Osteoblast (primary cell): Measurements from ENCODE around the gene STARD9. TPM values are rescaled to one million over a fixed set of nuclear protein-coding genes. Genes with fewer than 3 reads are reported as not detected.
A peak's percentile ranks its signal among the peaks of the same experiment; 100 is the strongest.

ENCODE experiments used
- DNase-seq: peaks from one replicate; pipeline ENCODE4 v3.0.0; 2011; ENCODE audit warnings: low spot score, mixed read lengths; ENCODE audit not compliant: insufficient read length; ENCODE audit errors: missing footprints
- H2AFZ ChIP-seq: 2 replicates; pipeline ENCODE4 v1.6.0; 2011; ENCODE audit warnings: mild to moderate bottlenecking, low read length
- H3K27ac ChIP-seq: 2 replicates; pipeline ENCODE4 v1.5.1; 2011; ENCODE audit warnings: mild to moderate bottlenecking, low read depth, low read length, moderate library complexity
- H3K27me3 ChIP-seq: 2 replicates; pipeline ENCODE4 v1.6.0; 2012; ENCODE audit warnings: mild to moderate bottlenecking, control low read depth, inconsistent platforms, low read length, moderate library complexity; ENCODE audit not compliant: insufficient read depth
- H3K36me3 ChIP-seq: 2 replicates; pipeline ENCODE4 v1.5.1; 2011; ENCODE audit warnings: mild to moderate bottlenecking, low read length, control low read depth, moderate library complexity; ENCODE audit not compliant: insufficient read depth
- H3K4me1 ChIP-seq: 2 replicates; pipeline ENCODE4 v1.5.1; 2011; ENCODE audit warnings: mild to moderate bottlenecking, low read length, control low read depth, moderate library complexity; ENCODE audit not compliant: insufficient read depth
- H3K4me2 ChIP-seq: 2 replicates; pipeline ENCODE4 v1.6.0; 2011; ENCODE audit warnings: mild to moderate bottlenecking, low read length; ENCODE audit not compliant: insufficient read depth
- H3K4me3 ChIP-seq: fragments of 200-600 bp; sonication (generic); 3 replicates; pipeline ENCODE4 v1.5.1; 2012; ENCODE audit warnings: mild to moderate bottlenecking, low read length, inconsistent platforms; ENCODE audit not compliant: insufficient read depth
- H3K79me2 ChIP-seq: 2 replicates; pipeline ENCODE4 v1.6.0; 2012; ENCODE audit warnings: mild to moderate bottlenecking, low read length, control low read depth, inconsistent platforms; ENCODE audit not compliant: insufficient read depth
- H3K9me3 ChIP-seq: 2 replicates; pipeline ENCODE4 v1.5.1; 2011; ENCODE audit warnings: low read depth, low read length, control low read depth
- H4K20me1 ChIP-seq: 2 replicates; pipeline ENCODE4 v1.6.0; 2012; ENCODE audit warnings: mild to moderate bottlenecking, low read length, control low read depth; ENCODE audit not compliant: insufficient read depth
- total RNA-seq: library from RNA; depleted of rRNA; stranded (reverse); fragments of >200 nt; gene quantifications from 2 replicates; pipeline ENCODE4 v1.2.3, GENCODE V29; 2012
- TF ChIP-seq, protein P1 (sequence below): IDR thresholded peaks from 2 replicates; pipeline ENCODE4 v1.5.1; 2011; ENCODE audit warnings: mild to moderate bottlenecking, low read depth, low read length, moderate library complexity; ENCODE audit errors: extremely low read depth

Gene STARD9
- total RNA-seq, 1 donor, result 9.4 TPM

GRCh38 chr15:42725331-42725903 lies 150.0 kb downstream of the STARD9 start:
- Histone ChIP-seq H3K36me3 (peaks cover 52% of the 10 kb centered on the region), H4K20me1 (no peaks in the 10 kb centered on the region), H3K9me3 (no peaks in the 10 kb centered on the region), H3K4me1 (no peaks in the 10 kb centered on the region), H3K27ac (no peak overlapping the region), H3K4me2 (no peak overlapping the region), H3K4me3 (no peak overlapping the region), H3K27me3 (no peaks in the 10 kb centered on the region), H2AFZ (no peak overlapping the region), H3K79me2 (no peaks in the 10 kb centered on the region)
- DNase-seq, result peak; percentile 51
- TF ChIP-seq, protein P1, sequence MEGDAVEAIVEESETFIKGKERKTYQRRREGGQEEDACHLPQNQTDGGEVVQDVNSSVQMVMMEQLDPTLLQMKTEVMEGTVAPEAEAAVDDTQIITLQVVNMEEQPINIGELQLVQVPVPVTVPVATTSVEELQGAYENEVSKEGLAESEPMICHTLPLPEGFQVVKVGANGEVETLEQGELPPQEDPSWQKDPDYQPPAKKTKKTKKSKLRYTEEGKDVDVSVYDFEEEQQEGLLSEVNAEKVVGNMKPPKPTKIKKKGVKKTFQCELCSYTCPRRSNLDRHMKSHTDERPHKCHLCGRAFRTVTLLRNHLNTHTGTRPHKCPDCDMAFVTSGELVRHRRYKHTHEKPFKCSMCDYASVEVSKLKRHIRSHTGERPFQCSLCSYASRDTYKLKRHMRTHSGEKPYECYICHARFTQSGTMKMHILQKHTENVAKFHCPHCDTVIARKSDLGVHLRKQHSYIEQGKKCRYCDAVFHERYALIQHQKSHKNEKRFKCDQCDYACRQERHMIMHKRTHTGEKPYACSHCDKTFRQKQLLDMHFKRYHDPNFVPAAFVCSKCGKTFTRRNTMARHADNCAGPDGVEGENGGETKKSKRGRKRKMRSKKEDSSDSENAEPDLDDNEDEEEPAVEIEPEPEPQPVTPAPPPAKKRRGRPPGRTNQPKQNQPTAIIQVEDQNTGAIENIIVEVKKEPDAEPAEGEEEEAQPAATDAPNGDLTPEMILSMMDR, result no peak

DNA sequence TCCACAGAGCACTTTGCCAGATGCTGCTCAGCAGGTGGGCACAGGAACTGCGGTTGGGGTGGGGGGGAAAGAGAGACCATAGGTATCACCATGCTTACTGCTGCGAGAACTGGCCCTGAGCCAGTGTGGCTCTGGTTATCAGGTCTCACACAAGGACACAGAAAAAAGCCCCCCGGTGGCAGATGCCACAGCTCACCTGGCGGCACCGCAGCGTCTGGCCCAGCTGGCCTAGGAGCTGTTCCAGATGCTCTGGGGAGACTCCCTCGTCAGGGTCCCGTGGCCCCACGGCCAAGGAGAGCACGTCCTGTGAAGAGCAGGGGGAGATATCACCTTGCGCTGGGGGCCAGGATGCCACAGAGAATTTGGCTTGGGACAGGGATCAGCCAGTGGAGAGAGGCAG lies 150.7 kb downstream of the STARD9 start:
- no peaks in the 10 kb centered on the region for H3K27me3 ChIP-seq
- TF ChIP-seq, protein P1, result no peak
- peaks cover 59% of the 10 kb centered on the region for H3K36me3 ChIP-seq
- H3K27ac ChIP-seq, result no peak overlapping the region
- no peak overlapping the region for H3K4me3 ChIP-seq
- no peak overlapping the region for H2AFZ ChIP-seq
- peaks cover 3% of the 10 kb centered on the region for H4K20me1 ChIP-seq
- no peak overlapping the region for H3K4me2 ChIP-seq
- no peaks in the 10 kb centered on the region for H3K4me1 ChIP-seq
- DNase-seq, result peak; percentile 37
- H3K9me3 ChIP-seq, result no peaks in the 10 kb centered on the region
- no peaks in the 10 kb centered on the region for H3K79me2 ChIP-seq

- H3K9me3 ChIP-seq, result no peaks in the 10 kb centered on the region
- no peaks in the 10 kb centered on the region for H3K27me3 ChIP-seq
- H2AFZ ChIP-seq, result no peak overlapping the region
- no peak overlapping the region for H3K27ac ChIP-seq
- H3K79me2 ChIP-seq, result no peaks in the 10 kb centered on the region
- no peak overlapping the region for H3K4me3 ChIP-seq
- no peak overlapping the region for H3K4me2 ChIP-seq
- peaks cover 3% of the 10 kb centered on the region for H4K20me1 ChIP-seq
- DNase-seq, result peak; percentile 62
- H3K36me3 ChIP-seq, result peaks cover 69% of the 10 kb centered on the region
- TF ChIP-seq, protein P1, result no peak
- H3K4me1 ChIP-seq, result no peaks in the 10 kb centered on the region
Observed at GRCh38 chr15:42727750-42728381, 152.5 kb downstream of the STARD9 start.

- no peak overlapping the region for H3K4me2 ChIP-seq
- no peak for DNase-seq
- no peak overlapping the region for H3K27ac ChIP-seq
- H3K4me3 ChIP-seq, result no peak overlapping the region
- H3K9me3 ChIP-seq, result no peaks in the 10 kb centered on the region
- H4K20me1 ChIP-seq, result peaks cover 3% of the 10 kb centered on the region
- H3K36me3 ChIP-seq, result peaks cover 69% of the 10 kb centered on the region
- no peaks in the 10 kb centered on the region for H3K27me3 ChIP-seq
- TF ChIP-seq, protein P1, result no peak
- H3K79me2 ChIP-seq, result no peaks in the 10 kb centered on the region
- H2AFZ ChIP-seq, result no peak overlapping the region
- H3K4me1 ChIP-seq, result no peaks in the 10 kb centered on the region
Observed at GRCh38 chr15:42728560-42728959, 153.2 kb downstream of the STARD9 start.
